Measurements from ENCODE around the gene TRIML1. TPM values are rescaled to one million over a fixed set of nuclear protein-coding genes. Genes with fewer than 3 reads are reported as not detected.

The TRIML1 gene
- total RNA-seq, 1 experiment from 2014 or later: not detected

- POLR2A ChIA-PET: no interaction called here
These were observed 7.0 kb upstream of the TRIML1 start for GRCh38 chr4:188132232-188132631.

More at GRCh38 chr4:188132232-188132631, 7.0 kb upstream of the TRIML1 start:
- intact Hi-C loops (cut with micrococcal nuclease): loop anchor here (5.0 kb wide), 1 partner anchor 525 kb away; no protein-coding TSS in a partner anchor
- TF ChIP-seq CBX3 (IDR thresholded peaks at IDR 0.05; ENCODE audit: low read depth): no peak
- no peak for TF ChIP-seq TCF7L2 (IDR thresholded peaks at IDR 0.05; ENCODE audit: borderline replicate concordance, extremely low read depth, insufficient read depth, insufficient read length)
- TF ChIP-seq MAX (IDR thresholded peaks at IDR 0.05): no peak
- TF ChIP-seq SP1 (IDR thresholded peaks at IDR 0.05; ENCODE audit: low read depth): no peak
- TF ChIP-seq EGR1 (IDR thresholded peaks at IDR 0.05; ENCODE audit: low read depth): no peak
- no peak for TF ChIP-seq FOSL1 (IDR thresholded peaks at IDR 0.05; ENCODE audit: low read depth)
- TF ChIP-seq EZH2phosphoT487 (IDR thresholded peaks at IDR 0.05; ENCODE audit: borderline replicate concordance): no peak
- TF ChIP-seq ZFX (IDR thresholded peaks at IDR 0.05): no peak
- no peak for TF ChIP-seq RAD21 (IDR thresholded peaks at IDR 0.05; ENCODE audit: low read depth)
- no peak for TF ChIP-seq EZH2 (IDR thresholded peaks at IDR 0.05)
- TF ChIP-seq ATF3 (IDR thresholded peaks at IDR 0.05): no peak
- no peak for TF ChIP-seq CEBPB (IDR thresholded peaks at IDR 0.05; ENCODE audit: low read depth)
- no peak for TF ChIP-seq POLR2A (IDR thresholded peaks at IDR 0.05; ENCODE audit: borderline replicate concordance, extremely low read depth, insufficient read depth, insufficient read length)
- TF ChIP-seq YY1 (IDR thresholded peaks at IDR 0.05; ENCODE audit: extremely low read depth, insufficient replicate concordance, low read depth, low read length): no peak
- no peak for TF ChIP-seq SRF (IDR thresholded peaks at IDR 0.05; ENCODE audit: low read depth)
- TF ChIP-seq ZBTB33 (IDR thresholded peaks at IDR 0.05; ENCODE audit: extremely low read depth, insufficient replicate concordance, low read length): no peak
- TF ChIP-seq POLR2AphosphoS5 (IDR thresholded peaks at IDR 0.05; ENCODE audit: low read depth, low read length): no peak
- Histone ChIP-seq H4K20me1 (ENCODE audit: insufficient read depth) (no peaks in the 10 kb centered on the region), H3K4me1 (ENCODE audit: control insufficient read depth in 1 of 2, insufficient read depth in 2 of 2, low read length in 2 of 2) (peaks cover 10 to 29% of the 10 kb centered on the region in 2 experiments), H3K36me3 (ENCODE audit: control insufficient read depth in 1 of 2, insufficient read depth in 2 of 2, low read length in 2 of 2) (no peaks in the 10 kb centered on the region), H3K4me3 (replicated peaks in 1 of 2; ENCODE audit: low read depth in 1 of 2, low read length in 2 of 2) (no peak overlapping the region), H3K4me2 (ENCODE audit: low read length) (no peak overlapping the region), H3K79me2 (ENCODE audit: insufficient read depth, low read length) (no peaks in the 10 kb centered on the region), H2AFZ (ENCODE audit: low read depth, low read length, poor library complexity, severe bottlenecking) (no peak overlapping the region), H3K27me3 (ENCODE audit: insufficient read depth, low read length) (no peaks in the 10 kb centered on the region), H3K9ac (ENCODE audit: low read length) (no peak overlapping the region), H3K9me3 (ENCODE audit: control insufficient read depth in 1 of 2, insufficient read depth in 1 of 2, low read depth in 1 of 2, low read length in 2 of 2) (no peaks in the 10 kb centered on the region), H3K9me2 (ENCODE audit: insufficient read depth) (no peaks in the 10 kb centered on the region), H3K27ac (ENCODE audit: low read depth, low read length) (no peak overlapping the region)
- no peak for DNase-seq (ENCODE audit: low read depth, low spot score)
- BruUV-seq (replicated peaks): no TSS peak
- no peak for ATAC-seq
- ChIA-PET RAD21 (ENCODE audit: low non-redundant PET in 1 of 2, low total read pairs in 2 of 2, uncharacterized antibody in 2 of 2, unreplicated experiment in 2 of 2) (no interaction called here), CTCF (no interaction called here)

Data from HCT116 (cell line).